GM12872 (cell line): ENCODE results near the gene PRDX3.
A peak's percentile ranks its signal among the peaks of the same experiment; 100 is the strongest.

Source experiments
- CTCF ChIP-seq: IDR thresholded peaks from 3 replicates; pipeline ENCODE4 v1.5.1; 2011; ENCODE audit warnings: low read depth, mild to moderate bottlenecking, low read length, moderate library complexity; ENCODE audit not compliant: insufficient read depth

Gene PRDX3

GRCh38 chr10:119205894-119206602 is 27.4 kb upstream of the PRDX3 start:
- no peak for TF ChIP-seq CTCF

- TF ChIP-seq CTCF = no peak
Measured at GRCh38 chr10:119203006-119203405, 24.4 kb upstream of the PRDX3 start.

GRCh38 chr10:119201233-119201632 is 22.6 kb upstream of the PRDX3 start:
- no peak for TF ChIP-seq CTCF

GRCh38 chr10:119199231-119199992 is 20.8 kb upstream of the PRDX3 start:
- TF ChIP-seq CTCF = peak; percentile 92

GRCh38 chr10:119198438-119198837 is 19.8 kb upstream of the PRDX3 start:
- TF ChIP-seq CTCF = peak; percentile 66

GRCh38 chr10:119197921-119198320 is 19.3 kb upstream of the PRDX3 start:
- TF ChIP-seq CTCF = no peak

GRCh38 chr10:119191881-119192280 is 13.3 kb upstream of the PRDX3 start:
- TF ChIP-seq CTCF = no peak
